ENCODE measurements around the gene GPANK1. TPM values are rescaled to one million over a fixed set of nuclear protein-coding genes. Genes with fewer than 3 reads are reported as not detected.

GPANK1 gene
- total RNA-seq, 4 donors from 2014 or later, result 15.8 to 21.0 (median 19.4) TPM

DNA sequence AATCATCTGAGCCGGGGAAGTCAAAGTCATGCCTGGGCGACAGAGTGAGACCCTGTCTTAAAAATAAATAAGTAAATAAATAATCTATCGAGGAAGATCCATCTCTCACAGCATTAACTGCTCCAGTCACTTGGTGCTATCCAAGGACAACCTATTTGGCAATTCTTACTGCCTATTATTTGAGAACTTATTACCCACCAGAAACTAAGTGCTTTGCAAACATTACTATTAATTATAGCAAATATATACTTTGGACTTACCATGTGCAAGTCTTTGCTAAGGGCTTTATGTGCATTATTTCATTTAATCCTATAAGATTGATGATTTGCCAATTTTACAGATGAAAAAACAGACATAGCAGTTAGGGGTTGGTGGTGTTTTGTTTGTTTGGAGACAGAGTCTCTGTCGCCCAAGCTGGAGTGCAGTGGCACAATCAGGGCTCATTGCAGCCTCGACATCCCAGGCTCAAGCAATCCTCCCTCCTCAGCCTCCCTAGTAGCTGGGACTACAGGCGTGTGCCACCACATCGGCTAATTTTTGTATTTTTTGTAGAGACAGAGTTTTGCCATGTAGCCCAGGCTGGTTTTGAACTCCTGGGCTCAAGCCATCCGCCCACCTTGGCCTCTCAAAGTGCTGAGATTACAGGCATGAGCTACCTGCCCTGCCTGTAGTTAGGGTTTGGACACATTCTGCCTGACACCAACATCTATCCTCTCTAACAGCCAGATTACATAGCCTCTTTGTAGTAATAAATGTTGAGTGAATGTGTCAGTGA, 10.0 kb downstream of the GPANK1 start:
- H3K27ac ChIP-seq (replicated peaks in 1 of 4), result no peak overlapping the region
- no peak overlapping the region for H3K4me3 ChIP-seq

DNA sequence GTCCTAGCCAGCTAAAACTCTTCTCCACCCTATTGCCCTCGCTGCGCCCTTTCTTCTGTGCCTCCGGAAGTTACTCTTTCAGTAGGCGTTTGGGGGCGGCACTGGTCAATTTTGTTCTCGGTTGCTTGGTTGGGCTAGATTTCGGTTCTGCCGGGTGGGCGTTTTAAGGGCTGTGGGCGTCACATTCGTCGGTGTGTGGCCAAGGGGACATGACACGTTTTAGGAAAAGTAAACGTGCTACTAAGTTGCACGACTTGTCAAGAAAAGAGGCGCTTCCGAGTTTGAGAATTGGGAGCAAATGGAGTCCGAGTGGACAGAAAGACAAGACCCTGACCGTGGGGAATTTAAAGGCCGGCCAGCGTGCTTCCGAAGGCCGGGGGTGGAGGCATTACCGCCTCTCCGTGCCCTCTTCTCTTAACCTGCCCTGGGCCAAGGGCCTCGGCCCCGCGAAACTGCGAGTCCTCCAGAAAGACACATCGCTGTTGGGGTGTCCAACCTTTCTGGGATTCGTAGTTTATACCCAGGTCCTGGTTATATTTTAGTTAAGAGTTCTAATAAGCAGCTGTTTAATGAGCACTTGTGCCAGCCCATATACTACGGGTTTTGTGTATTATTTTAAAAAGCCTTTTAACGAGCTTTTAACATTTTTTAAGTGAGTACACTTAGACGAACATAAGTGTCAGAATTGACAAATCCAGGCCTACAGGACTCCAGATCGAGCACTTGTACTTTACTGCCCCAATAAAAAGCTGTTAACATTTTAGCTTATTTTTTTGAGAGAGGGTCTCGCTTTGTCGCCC, 11.7 kb downstream of the GPANK1 start:
- Histone ChIP-seq H3K36me3 (peaks cover 13 to 58% (median 41%) of the 10 kb centered on the region in 4 donors), H3K4me3 (peak overlapping the region; percentile 72 to 84 (median 77)), H3K4me1 (peaks cover 32 to 60% (median 43%) of the 10 kb centered on the region in 4 donors), H3K9me3 (no peaks in the 10 kb centered on the region), H3K27ac (replicated peaks in 1 of 4) (peak overlapping the region; percentile 92 to 98 (median 96)), H3K27me3 (no peaks in the 10 kb centered on the region)
- intact Hi-C loops (cut with DNase I), result no loop called here
- WGBS, result 8% methylated on average over 37 of the region's 37 CpGs
- TF ChIP-seq EP300 (IDR thresholded peaks at IDR 0.05) (no peak), POLR2AphosphoS5 (IDR thresholded peaks at IDR 0.05) (peak; percentile 76 to 81), POLR2A (IDR thresholded peaks at IDR 0.05; ENCODE audit: low read depth) (no peak)
- TF ChIP-seq, protein P1, sequence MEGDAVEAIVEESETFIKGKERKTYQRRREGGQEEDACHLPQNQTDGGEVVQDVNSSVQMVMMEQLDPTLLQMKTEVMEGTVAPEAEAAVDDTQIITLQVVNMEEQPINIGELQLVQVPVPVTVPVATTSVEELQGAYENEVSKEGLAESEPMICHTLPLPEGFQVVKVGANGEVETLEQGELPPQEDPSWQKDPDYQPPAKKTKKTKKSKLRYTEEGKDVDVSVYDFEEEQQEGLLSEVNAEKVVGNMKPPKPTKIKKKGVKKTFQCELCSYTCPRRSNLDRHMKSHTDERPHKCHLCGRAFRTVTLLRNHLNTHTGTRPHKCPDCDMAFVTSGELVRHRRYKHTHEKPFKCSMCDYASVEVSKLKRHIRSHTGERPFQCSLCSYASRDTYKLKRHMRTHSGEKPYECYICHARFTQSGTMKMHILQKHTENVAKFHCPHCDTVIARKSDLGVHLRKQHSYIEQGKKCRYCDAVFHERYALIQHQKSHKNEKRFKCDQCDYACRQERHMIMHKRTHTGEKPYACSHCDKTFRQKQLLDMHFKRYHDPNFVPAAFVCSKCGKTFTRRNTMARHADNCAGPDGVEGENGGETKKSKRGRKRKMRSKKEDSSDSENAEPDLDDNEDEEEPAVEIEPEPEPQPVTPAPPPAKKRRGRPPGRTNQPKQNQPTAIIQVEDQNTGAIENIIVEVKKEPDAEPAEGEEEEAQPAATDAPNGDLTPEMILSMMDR (IDR thresholded peaks at IDR 0.05), result peak in 1 of 3 experiments; percentile 19
- peak; percentile 98 for DNase-seq (ENCODE audit: extremely low spot score)

More for the DNA sequence above, 10.0 kb downstream of the GPANK1 start:
- intact Hi-C loops (cut with DNase I), result no loop called here
- Histone ChIP-seq H3K36me3 (peaks cover 0 to 44% (median 30%) of the 10 kb centered on the region in 4 donors), H3K9me3 (no peaks in the 10 kb centered on the region), H3K4me1 (peaks cover 42 to 72% (median 56%) of the 10 kb centered on the region in 4 donors), H3K27me3 (no peaks in the 10 kb centered on the region)
- no peak for DNase-seq (ENCODE audit: extremely low spot score)
- WGBS, result 84% methylated on average over 8 of the region's 8 CpGs
- TF ChIP-seq EP300 (IDR thresholded peaks at IDR 0.05) (no peak), POLR2A (IDR thresholded peaks at IDR 0.05; ENCODE audit: low read depth) (no peak), POLR2AphosphoS5 (IDR thresholded peaks at IDR 0.05) (no peak)
- TF ChIP-seq, protein P1 (IDR thresholded peaks at IDR 0.05), result no peak

DNA sequence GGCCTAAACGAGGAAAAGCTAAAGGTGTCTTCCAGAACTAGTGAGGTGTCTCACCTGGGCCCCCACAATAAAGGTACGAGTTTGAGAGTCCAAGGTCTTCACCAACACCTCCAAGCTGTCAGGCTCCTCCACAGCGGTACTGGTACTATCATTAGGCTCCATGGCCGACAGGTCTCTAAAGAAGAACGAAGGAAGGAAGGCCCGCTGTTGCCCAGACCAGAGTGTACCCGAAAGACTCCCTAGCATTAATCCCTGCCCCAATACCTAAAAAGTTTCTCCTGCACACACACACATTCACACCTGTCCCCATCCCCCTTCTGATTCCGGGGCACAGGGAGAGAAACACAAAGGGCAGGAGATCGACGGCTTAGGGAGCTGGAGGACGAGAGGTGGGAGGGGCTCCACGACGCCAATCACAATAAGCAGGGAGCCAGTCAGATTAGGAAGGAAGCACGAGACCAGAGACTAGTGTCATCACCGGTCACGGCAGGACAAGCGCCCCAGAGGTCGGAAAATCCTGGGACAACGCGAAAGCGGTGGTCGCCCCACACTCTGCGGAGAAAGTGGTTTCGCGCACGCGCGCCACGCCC, 13.1 kb downstream of the GPANK1 start:
- intact Hi-C loops (cut with DNase I), result no loop called here
- Histone ChIP-seq H3K9me3 (no peaks in the 10 kb centered on the region), H3K4me1 (peaks cover 25 to 50% (median 33%) of the 10 kb centered on the region in 4 donors), H3K27me3 (no peaks in the 10 kb centered on the region), H3K27ac (replicated peaks in 1 of 4) (peak overlapping the region; percentile 92 to 98 (median 96)), H3K4me3 (peak overlapping the region; percentile 72 to 84 (median 77)), H3K36me3 (peaks cover 24 to 58% (median 45%) of the 10 kb centered on the region in 4 donors)
- DNase-seq (ENCODE audit: extremely low spot score), result peak; percentile 96
- TF ChIP-seq, protein P1 (IDR thresholded peaks at IDR 0.05), result no peak
- TF ChIP-seq POLR2AphosphoS5 (IDR thresholded peaks at IDR 0.05) (peak in 1 of 2 donors; percentile 74), EP300 (IDR thresholded peaks at IDR 0.05) (no peak), POLR2A (IDR thresholded peaks at IDR 0.05; ENCODE audit: low read depth) (no peak)
- 3% methylated on average over 29 of the region's 29 CpGs for WGBS

DNA sequence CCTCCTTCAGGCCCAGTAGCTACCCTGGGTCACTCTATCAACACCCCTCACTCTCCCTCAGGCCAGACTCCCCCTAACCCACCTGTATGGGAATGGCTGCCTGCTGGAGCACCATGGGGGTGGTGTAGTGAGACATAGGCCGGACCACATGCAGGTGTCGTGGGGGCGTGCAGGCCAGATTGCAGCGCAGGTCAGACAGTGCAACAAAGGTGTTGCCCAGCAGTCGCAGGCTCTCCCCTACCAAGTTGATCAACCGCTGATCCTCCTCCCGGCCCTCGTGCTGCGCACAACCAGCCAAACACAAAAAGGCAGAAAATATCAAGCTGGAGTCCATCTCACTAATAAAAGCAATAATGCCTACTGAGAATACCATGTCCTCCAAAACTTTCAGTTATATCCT, 19.5 kb downstream of the GPANK1 start:
- Histone ChIP-seq H3K36me3 (peaks cover 86 to 100% (median 95%) of the 10 kb centered on the region in 4 donors), H3K4me1 (peaks cover 2 to 11% (median 8%) of the 10 kb centered on the region in 4 donors), H3K27ac (replicated peaks in 1 of 4) (no peak overlapping the region), H3K9me3 (no peaks in the 10 kb centered on the region), H3K4me3 (no peak overlapping the region), H3K27me3 (no peaks in the 10 kb centered on the region)
- intact Hi-C loops (cut with DNase I), result no loop called here
- TF ChIP-seq POLR2A (IDR thresholded peaks at IDR 0.05; ENCODE audit: low read depth) (no peak), POLR2AphosphoS5 (IDR thresholded peaks at IDR 0.05) (no peak), EP300 (IDR thresholded peaks at IDR 0.05) (no peak)
- TF ChIP-seq, protein P1 (IDR thresholded peaks at IDR 0.05), result no peak
- DNase-seq (ENCODE audit: extremely low spot score), result no peak
- 94% methylated on average over 5 of the region's 9 CpGs for WGBS
